LHCN-M2 (cell line): Measurements from ENCODE around the gene ATXN10. TPM values are rescaled to one million over a fixed set of nuclear protein-coding genes. Genes with fewer than 3 reads are reported as not detected.

ENCODE experiments used
- DNase-seq: peaks from one replicate; pipeline ENCODE4 v3.0.0-alpha.2; 2012; ENCODE audit warnings: low read depth
- total RNA-seq: library from RNA; depleted of rRNA; stranded (reverse); fragments of >200 nt; gene quantifications from 2 replicates; pipeline ENCODE4 v1.2.3, GENCODE V29; 2014

Gene ATXN10
- total RNA-seq, 1 experiment from 2014 or later: 98.0 TPM

DNA sequence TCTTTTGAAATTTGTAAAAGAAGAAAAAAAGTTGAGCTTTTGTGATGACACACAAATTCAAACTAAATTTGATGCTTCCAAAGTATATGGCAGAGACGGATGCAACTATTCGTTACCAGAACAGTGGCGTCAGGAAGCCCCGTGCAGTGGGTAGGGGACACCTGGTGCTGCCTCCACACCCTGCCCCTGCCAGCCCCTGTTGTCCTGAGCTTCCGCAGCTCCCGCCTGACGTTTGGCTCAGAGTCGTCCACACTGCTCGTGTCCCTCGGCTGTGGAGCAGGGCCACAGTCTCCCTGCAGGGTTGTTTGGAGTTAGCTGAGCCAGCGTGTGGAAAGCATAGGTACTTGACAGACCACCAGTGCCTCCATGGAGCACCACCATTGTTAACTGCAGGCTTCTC is 86.3 kb downstream of the ATXN10 start:
- no peak for DNase-seq

DNA sequence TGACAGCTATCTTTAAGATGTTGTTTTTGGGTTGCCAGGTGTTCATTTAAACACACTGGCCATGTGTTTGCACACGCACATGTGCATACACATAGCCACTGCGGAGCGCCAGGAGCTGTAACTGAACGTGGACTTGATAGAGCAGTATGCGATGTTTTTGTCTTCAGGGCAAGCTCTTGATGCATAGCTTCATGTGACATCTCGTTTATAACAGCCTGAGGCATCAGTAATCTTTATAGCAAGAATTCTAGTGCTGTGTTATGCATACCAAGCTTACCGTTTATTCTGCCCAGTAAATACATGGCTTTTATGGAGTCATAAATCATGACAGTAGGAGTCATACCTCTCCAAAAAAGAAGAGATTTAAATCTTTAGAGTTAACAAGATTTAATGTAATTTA is 87.0 kb downstream of the ATXN10 start:
- DNase-seq: no peak

DNA sequence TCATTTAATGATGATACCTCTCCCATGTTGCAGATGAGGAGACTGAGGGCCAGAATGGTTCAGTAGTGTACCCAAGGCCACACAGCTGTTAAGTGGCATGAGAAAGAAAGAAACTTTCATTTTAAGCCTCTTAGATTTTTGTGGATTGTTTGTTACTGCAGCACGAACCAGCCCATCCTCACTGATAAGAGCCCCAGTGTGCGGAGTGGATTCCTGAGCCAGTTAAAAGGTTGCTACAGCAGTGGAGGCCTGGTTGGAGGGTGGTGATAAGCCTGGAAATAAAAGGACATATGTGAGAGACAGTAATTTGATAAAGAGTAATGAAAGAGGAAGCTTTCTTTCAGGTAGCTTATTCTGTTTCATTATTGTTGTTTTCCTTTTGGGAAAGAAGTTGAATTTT is 89.0 kb downstream of the ATXN10 start:
- DNase-seq: no peak

DNA sequence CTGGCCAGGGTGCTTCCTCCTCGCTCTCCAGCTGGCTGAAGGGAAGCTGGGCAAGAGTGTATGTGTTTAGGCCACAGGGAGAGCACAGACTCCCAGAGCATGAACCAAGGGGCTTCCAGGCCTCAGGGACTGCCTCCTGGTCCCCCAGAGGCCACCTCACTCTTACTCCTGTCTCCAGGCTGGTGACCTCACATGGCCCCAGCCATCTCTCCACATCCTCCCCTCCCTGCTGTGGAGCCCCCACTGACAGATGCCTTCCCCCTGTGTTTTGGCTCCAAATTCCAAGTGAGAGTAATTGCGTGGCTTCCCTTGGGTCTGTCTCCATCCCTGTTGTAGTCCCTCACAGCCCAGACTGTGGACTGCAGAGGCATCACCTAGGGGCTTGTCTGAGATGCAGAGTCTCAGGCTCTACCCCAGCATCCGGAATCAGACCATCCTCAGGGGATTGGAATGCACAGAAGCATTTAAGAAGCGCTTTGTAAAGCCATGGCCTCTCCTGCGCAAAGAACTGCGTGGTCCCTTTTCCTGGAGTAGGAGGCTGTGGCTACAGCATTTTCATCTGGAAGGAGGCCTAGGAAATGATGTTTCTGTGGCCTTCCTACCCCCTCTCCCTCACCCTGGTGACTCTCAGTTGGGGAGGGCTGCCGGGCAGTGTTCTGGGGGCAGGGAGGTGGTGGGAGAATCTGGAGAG is 91.1 kb downstream of the ATXN10 start:
- no peak for DNase-seq

DNA sequence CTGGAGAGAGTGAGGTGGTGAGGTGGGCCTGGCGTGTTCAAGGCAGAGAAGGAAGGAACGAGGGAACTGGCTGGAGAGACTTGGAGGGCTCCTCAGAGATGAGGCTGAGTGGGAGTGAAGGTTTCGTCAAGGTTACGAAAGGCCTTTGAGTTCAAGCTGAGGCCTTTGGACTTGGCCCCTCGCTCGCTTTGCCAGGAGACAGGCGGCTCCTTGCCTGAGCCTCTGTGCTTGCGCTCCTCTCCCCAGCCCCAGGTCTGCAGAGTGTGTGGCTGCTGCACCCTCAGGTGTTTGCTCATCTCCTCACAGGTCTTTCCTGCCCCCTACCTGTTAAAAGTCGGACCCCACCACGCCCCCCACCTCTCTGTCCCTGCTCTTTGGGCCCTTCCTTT is 91.6 kb downstream of the ATXN10 start:
- no peak for DNase-seq

DNA sequence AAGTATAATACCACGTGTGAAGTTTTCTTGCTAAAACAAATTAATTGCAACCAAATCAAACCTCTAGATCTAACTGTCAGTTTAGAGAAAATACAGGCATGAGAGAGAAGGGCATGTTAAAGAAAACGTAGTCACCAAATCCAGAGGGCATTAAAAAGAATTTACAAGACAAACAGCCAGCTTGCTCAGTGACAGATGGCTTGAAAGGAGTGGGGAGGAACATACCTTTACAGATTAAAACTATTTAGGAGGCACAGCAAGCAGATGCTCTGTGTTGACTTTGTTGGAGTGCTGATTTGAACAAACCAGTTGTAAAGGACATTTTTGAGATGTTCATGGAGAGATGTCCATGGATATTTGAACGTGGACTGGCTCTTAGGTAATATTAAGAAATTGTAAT is 96.9 kb downstream of the ATXN10 start:
- DNase-seq: no peak

DNA sequence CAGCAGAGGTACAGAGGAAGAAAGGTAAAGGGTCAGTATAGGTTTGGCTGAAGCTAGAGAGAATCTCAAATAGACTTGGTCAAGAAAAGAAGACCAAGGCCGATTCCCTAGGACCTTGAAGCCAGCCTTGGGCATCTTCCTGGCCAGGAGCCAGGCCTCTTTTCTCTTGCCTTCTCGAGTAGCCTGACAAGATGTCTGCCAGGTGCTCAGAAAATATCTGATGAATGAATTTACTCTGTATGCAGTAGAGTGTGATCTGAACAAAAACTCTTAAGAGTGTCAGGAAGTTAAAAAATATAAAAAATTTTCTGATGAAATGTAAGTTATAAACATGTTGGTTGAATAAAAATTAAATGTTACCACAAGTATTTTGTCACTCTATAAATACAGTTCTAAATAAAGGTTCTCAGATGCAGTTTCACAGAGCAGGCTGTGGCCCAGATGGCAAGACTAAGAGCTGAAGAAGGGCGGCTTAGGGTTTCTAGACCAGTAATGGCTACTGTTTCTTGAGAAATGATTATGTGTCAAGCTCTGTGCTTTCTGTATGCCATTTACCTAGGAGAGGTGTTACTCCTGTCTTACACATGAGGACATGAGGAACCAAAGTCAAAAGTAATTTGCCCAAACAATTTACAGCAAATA is 98.1 kb downstream of the ATXN10 start:
- DNase-seq: no peak

DNA sequence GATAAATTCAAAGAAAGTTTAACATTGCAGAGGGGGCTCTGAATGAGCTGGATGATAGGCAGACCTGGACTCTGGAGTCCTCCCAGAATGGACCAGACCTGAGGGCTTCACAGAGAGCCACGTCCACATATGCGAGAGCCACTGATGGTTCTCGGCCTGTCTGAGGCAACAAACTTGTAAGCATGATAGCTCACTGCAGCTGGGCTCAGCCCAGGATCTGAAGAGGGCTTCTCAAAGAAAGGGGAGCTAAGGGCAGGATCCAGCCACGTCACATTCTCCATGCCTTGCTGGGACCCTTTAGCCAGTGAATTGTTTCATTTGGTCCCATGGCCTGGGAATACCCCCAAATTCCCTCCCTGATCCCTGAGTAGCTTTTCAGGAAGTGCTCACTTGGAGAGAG is 98.9 kb downstream of the ATXN10 start:
- DNase-seq: no peak

DNA sequence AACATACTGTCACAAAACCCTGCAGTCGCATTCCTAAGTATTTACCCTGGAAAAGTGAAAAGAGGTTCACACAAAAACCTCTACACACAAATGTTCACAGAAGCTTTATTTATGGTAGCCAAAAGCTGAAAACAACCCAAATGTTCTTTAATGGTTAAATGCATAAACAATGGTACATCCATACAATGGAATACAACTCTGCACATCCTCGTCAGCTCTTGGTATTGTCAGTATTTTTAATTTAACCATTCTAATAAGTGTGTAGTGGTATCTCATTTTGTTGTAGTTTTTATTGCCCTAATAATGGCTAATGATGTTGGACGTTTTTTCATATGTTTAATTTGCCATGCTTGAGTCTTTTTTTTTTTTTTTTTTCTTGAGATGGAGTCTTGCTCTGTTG is 99.4 kb downstream of the ATXN10 start:
- DNase-seq: no peak

DNA sequence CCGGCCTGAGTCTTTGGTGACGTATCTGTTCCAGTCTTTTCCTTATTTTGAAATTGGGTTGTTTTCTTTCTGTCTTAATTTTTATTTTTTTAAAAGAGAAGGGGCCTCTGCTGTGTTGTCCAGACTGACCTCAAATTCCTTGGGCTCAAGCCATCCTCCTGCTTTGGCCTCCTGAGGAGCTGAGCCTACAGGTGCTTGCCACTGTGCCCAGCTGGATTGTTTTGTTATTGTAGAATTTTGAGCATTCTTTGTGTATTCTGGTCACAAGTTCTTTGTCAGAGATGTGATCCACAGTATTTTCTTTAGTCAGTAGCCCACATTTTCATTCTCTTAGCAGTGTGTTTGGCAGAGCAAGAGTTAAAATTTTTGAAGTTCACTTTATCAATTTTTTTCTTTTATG is 100.1 kb downstream of the ATXN10 start:
- DNase-seq: no peak

DNA sequence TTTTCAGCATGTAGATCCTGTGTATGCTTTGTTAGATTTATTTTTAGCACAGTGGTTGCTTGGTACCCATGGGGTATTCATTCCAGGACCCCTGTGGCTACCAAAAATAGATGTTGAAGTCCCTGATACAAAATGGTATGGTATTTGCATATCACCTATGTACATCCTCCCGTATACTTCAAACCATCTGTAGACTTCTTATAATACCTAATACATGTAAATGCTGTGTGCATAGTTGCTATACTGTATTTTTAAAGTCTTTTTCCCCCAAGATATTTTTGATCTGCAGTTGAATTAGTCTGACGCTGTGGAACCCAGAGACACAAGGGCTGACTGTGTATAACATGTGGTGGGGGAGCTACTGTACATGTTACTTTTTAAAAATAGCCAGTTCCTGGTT is 101.1 kb downstream of the ATXN10 start:
- no peak for DNase-seq

DNA sequence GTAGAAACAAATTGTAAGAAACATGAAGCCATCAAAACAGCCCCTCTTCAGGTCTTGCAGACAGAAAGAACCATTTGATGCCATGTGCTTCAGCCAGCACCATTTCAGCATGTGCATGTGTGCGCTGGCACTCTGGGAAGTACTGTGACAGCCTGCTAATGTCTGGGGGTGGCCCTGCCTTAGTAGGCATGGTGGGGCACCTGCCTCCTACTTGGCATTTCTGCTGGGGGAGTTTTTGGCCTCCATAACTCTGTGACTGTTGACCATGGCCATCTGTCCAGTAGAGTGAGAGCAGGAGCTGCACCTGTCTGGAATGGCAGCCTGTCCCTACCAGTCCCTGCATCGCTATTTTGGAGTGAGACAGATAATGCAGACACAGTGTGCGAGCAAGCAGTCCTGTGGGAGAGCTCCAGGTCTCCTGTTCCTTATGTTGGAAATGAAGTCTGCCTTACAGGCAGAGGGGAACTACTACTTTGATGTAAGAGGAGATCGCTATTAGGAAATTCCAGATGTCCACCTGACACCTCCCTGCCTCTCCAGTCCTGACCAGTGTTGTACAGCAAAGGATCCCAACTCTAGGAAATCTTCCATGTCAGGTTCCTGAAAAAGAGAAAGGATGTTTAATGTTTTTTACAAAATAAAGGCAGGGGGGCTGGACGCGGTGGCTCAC is 102.5 kb downstream of the ATXN10 start:
- no peak for DNase-seq

DNA sequence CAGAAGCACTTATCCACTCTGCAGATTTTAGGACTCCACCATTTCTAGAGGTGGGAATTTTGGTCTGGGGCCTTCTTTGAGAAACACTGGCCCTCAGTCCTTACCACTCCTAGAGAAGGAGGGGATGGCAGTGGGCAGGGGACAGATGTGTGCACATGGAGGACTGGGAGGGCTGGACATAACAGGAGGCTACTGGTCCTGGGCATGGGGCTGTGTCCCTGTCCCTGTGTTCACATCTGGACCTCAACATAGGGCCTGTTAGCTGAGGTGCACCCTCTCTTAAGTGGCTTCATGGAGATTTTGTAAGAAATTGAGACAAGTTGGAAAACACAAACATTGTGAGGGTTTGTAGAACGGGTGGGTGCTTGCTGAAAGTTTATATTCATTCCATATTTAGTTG is 103.4 kb downstream of the ATXN10 start:
- DNase-seq: no peak

DNA sequence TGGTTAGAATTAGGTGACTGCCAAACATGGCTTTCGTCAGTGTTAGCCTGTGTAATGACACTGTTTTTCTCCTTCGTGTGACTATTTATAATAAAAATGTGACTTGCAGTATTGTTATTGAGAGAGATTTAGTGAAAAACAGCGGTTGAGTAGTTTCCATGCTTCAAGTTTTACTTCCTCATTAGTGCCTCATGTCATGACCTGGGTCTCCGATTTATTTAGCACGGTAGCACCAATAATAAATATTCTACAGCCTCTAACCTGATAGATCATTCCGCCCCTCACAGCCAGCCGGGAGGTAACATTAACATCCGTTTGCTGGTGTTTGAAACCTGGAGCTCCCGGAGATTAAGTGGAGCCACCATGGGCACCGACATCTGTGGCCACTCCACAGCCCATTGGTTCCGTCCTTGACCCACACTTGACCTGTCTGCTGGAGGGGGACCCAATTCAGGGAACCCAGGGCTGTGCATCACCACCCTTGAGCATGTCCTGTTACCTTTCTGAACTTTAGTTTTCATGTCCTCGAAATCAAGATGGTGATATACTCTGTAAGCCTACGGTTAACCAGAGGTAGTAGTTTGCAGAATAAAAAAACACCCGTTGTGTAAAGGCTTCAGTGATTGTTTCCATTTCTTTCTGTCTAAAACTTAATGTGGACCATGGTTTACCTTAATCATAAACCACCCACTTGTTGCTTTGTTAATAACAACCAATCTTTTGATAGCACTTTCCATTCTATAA is 104.1 kb downstream of the ATXN10 start:
- no peak for DNase-seq

DNA sequence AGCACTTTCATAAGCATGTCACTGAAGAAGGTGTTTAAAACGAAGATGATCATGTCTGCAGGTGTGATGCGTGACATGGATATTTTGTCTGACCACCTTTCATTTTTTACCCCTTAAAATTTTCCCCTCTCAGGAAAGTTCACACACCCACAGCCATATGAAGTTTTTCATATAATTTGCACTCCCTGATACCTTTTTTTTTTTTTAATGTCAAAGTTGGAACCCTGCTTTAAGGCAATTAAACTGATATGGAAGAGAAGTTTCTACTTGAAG is 104.6 kb downstream of the ATXN10 start:
- DNase-seq: no peak

DNA sequence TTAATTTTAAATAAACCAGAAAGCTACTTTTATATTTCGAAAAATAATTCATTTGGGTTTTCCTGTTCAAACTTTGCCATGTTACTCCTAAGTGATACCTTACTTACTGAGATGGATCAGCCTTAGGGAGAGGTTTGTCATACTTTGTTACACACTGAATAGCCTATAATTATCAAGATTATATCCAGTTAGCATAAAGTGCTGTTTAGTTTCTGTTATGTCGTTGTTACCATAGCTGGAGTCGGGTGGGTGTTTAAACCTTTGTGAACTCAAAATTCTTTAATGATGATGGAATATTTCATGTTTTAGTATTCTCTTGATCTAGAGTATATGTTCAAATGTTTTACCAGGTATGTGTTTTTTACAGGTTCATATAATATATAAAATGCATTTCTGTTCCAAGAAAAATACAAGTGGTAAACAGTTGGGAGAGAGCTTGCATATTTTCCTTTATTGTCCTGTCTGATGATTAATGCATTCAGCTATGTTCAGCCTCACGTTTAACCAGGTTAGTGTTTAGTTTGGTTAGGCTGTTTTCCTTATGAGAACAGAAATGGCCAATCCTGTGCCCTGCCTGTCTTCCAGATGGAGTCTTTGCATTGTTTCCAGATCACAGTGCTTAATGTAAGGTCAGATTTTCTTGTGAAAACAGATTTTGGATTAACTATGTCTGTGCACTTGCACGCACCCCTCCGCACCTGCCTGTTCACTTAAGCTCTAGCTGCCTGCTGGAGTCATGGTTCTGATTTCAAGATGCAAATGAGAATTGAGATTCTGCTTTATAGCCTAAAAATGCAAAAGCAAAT is 105.6 kb downstream of the ATXN10 start:
- no peak for DNase-seq

DNA sequence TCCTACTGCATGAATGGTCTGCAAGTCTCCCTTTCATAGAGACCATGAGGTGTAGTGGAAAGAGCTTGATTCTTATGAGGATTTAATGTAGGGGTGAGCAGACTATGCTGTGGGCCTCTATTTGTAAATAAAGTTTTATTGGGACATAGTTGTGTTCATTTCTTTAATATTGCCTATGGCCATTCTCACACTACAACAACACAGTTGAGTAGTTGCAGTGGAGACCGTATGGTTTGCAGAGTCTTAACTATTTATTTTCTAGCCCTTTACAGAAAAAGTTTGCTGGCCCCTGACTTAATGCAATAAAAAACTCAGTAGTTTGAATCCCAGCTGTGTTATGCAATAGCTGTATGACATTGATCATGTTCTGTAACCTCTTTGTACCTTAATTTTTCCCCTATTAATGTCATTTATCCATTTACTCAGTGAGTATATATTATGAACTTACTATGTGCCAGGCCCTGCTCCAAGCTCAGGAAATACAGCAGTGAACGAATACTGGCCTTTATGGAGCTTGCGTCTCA is 106.3 kb downstream of the ATXN10 start:
- no peak for DNase-seq

DNA sequence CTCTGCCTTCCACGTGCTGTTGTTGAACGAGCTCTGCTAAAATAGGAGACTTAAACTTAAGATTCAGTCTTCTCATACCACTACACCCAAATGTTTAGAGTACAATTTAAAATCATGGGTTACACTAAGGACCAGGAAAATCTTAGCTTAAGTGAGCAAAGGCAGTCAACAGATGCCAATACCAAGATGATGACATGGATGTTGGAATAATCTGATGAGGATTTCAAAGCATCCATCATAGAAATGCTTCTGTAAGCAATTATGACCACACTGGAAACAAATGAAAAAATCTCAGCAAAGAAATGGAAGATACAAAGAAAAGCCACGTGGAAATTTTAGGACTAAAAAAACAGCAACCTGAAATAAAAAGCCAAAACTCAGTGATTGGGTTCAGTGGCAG is 109.8 kb downstream of the ATXN10 start:
- DNase-seq: no peak

DNA sequence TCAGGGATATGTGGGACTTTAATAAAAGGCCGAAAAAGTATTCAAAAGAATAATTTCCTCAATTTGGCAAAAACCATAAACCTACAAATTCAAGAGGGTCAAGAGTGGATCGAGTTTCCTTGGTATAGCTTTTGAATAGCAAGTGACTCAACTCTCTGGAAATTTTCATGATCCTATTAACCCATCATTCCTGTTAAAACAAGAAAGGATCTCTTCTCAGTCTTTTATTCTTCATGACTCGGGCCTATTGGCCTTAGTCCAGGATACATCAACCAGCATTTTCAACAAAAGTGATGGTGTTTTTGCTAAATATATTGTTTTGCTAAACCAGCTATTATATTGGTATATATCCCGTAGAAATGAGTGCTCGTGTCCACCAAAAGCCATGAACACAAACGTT is 110.3 kb downstream of the ATXN10 start:
- peak; percentile 48 for DNase-seq

DNA sequence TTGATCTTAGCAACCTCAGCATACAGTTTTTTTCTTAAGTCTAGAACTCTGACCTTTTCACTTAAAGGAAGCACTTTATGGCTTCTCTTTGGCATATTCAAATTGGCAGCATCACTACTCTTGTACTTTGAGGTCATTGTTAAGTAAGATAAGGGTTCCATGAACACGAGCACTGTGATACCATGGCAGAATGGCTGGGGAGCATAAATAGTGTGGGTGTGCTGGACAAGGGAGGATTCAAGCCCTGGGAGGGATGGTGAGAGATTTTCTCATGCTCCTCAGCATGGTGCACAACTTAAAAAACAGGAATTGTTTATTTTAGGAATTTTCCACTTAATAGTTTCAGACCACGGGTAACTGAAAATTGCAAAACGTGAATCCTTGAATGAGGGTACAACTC is 111.4 kb downstream of the ATXN10 start:
- DNase-seq: no peak

DNA sequence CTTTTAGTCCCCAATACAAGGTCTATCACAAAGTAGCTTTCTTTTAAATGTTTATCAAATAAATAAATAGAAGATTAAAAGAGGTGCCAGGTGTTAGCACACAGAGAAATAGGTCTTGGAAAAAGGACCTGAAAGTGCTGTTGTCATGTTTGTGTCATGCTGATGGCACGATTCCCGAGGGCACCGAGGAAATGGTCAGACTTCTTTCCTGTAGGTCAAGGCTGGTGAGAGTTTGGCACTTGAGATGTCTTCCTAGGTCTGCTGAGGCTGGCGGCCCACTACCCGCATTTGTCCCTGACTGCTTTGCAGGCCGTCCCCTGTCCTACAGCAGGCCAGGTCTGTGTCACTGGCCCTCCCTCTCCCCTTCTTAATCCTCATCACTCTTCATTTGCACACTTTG is 112.1 kb downstream of the ATXN10 start:
- DNase-seq: no peak
